NB4 (cell line): Measurements from ENCODE around the gene OTOP1.
"Not testable (repeated sequence)": the region's sequence is repeated elsewhere in the genome, so short reads cannot be mapped to it uniquely, and the experiment has no call there.

ENCODE experiments used
- DNase-seq: peaks from one replicate; pipeline ENCODE4 v3.0.0; 2010; ENCODE audit warnings: low read depth
- H3K4me3 ChIP-seq: one replicate; pipeline ENCODE4 v1.5.1; 2011; ENCODE audit warnings: mild to moderate bottlenecking, low read depth, low read length, moderate library complexity
- MYC ChIP-seq: IDR thresholded peaks from 2 replicates; pipeline ENCODE4 v1.6.1; 2011; ENCODE audit warnings: low read depth, low read length
- POLR2A ChIP-seq: IDR thresholded peaks from 2 replicates; pipeline ENCODE4 v1.6.1; 2011; ENCODE audit warnings: mild to moderate bottlenecking; ENCODE audit not compliant: insufficient read length; ENCODE audit errors: extremely low read depth
- TF ChIP-seq, protein P1 (sequence below): IDR thresholded peaks from 2 replicates; pipeline ENCODE4 v1.6.1; 2011; ENCODE audit warnings: low read depth, low read length
- TF ChIP-seq, protein P2 (sequence below): IDR thresholded peaks from one replicate; pipeline ENCODE4 v1.5.1; 2012; ENCODE audit warnings: low read depth, low read length

OTOP1 gene

DNA sequence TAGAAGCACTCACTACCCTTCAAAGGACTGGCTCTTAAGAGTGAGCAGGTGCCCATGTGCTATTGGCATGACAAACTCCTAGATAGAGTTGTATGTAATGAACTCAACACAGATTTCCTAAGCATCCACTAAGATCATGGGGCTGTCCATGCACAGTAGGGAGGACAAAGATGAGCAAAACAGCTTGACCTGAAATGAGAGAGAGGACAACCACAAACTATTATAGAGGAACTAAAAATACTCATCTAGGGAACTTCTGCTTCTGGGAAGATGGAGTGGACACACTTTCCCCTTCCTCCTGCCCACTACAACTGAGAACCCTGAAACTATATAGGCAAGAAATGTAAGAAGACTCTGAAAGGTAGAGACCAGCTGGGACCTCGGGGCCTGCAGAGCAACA, 42.0 kb upstream of the OTOP1 start:
- TF ChIP-seq POLR2A (no peak), MYC (no peak)
- TF ChIP-seq, protein P1, sequence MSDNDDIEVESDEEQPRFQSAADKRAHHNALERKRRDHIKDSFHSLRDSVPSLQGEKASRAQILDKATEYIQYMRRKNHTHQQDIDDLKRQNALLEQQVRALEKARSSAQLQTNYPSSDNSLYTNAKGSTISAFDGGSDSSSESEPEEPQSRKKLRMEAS, result no peak
- TF ChIP-seq, protein P2, sequence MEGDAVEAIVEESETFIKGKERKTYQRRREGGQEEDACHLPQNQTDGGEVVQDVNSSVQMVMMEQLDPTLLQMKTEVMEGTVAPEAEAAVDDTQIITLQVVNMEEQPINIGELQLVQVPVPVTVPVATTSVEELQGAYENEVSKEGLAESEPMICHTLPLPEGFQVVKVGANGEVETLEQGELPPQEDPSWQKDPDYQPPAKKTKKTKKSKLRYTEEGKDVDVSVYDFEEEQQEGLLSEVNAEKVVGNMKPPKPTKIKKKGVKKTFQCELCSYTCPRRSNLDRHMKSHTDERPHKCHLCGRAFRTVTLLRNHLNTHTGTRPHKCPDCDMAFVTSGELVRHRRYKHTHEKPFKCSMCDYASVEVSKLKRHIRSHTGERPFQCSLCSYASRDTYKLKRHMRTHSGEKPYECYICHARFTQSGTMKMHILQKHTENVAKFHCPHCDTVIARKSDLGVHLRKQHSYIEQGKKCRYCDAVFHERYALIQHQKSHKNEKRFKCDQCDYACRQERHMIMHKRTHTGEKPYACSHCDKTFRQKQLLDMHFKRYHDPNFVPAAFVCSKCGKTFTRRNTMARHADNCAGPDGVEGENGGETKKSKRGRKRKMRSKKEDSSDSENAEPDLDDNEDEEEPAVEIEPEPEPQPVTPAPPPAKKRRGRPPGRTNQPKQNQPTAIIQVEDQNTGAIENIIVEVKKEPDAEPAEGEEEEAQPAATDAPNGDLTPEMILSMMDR, result no peak
- H3K4me3 ChIP-seq, result no peak overlapping the region
- DNase-seq, result no peak

DNA sequence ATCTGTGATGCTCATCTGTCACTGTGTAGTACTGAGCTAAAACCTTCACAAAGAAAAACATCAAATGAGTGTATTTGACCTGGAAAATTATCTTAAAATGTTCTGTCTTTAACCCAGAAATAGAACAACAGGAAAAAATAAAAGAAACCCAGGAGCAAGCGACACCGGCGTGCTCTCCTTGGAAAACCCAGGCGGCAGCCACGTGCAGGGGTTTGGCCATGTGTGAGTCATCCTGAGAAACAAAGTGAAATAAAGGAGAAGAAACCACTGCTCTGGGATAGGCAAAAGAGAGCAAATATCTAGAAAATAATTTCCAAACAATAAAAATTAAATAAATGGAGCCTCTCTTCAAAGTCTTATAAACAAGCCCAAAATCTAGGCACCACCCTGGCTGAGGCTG, 41.3 kb upstream of the OTOP1 start:
- H3K4me3 ChIP-seq, result no peak overlapping the region
- no peak for DNase-seq
- no peak for TF ChIP-seq POLR2A
- TF ChIP-seq, protein P2, result no peak
- TF ChIP-seq, protein P1, result no peak
- TF ChIP-seq MYC, result no peak

DNA sequence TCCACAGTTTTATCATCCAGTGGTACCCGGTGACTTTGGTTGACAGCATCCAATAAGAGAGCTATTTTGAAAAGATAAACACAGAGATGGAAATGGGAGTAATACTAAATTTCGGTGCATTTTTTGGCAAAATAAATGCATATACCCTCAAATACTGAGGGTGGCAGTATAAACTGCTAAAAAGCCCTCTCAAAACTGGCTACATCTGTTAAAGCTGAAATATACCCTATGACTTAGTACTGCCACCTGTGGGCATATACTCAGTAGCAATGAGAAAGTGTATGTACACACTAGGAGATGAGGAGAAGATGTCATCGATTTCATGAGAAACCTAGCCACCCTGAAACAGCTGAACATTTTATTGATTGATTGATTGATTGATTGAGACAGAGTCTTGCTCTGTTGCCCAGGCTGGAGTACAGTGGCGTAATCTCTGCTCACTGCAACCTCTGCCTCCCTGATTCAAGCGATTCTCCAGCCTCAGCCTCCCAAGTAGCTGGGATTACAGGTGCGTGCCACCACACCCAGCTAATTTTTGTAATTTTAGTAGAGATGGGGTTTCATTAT, 33.5 kb upstream of the OTOP1 start:
- no peak overlapping the region for H3K4me3 ChIP-seq
- peak; percentile 77 for DNase-seq
- TF ChIP-seq, protein P2, result peak; percentile 68
- TF ChIP-seq POLR2A, result no peak
- no peak for TF ChIP-seq MYC

DNA sequence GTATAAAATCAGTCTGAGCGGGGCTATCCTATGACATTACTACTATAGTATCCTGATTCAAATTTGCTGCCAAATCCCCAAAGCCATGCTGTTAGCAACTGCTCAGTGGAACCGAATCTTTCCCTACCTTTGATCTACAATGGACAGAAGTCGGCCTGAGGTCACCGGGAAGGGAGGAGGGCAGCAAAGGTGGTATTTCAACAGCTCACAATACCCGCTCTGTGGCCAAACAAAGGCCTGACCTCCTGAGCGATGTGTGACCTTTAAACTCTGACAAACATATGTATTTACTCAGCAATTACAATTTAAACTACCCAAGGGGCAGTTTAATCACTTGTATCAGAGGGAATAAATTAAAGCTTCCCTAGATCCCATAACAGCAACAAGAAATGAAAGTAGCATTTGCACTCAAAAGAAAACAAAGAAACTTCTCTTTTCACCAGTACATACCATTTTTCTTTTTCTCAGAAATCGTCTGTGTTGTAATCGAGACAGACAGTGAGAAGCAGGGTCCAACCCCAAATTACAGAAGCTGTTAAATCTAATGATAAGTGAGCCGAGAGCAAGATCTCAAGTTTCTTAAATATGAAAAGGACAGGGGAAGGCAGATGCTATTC, 32.9 kb upstream of the OTOP1 start:
- DNase-seq, result no peak
- H3K4me3 ChIP-seq, result no peak overlapping the region
- TF ChIP-seq, protein P1, result no peak
- TF ChIP-seq MYC (no peak), POLR2A (no peak)
- TF ChIP-seq, protein P2, result no peak

DNA sequence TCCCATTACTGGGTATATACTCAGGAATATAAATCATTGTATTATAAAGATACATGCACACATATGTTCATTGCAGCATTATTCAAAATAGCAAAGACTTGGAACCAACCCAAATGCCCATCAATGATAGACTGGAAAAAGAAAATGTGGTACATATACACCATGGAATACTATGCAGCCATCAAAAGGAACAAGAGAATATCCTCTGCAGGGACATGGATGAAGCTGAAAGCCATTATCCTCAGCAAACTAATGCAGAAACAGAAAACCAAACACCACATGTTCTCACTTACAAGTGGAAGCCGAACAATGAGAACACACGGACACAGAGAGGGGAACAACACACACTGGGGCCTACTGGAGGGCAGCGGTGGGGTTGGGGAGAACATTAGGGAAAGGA, 31.0 kb upstream of the OTOP1 start:
- H3K4me3 ChIP-seq, DNase-seq: not testable (repeated sequence)

DNA sequence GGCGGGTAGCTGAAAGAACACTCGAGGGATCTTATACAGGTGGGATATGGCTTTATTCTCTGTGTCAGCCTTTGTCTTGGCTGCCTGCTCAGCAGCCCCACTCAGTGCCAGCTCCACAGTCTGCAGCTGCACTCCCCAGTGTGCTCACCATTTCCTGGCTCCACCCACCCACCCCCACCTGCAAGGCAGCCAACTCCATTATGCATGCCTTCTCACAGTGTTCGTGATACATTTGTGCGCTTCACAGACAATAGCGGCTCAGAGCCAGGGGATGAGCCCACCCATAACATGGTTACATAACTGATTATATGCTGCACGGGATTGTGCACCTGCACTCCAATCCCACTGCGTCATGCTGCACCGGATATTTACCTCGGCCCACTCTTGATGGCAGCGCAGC, 30.1 kb upstream of the OTOP1 start:
- TF ChIP-seq POLR2A (no peak), MYC (no peak)
- TF ChIP-seq, protein P2, result no peak
- TF ChIP-seq, protein P1, result no peak
- DNase-seq, result no peak
- H3K4me3 ChIP-seq, result no peak overlapping the region
